Keratinocyte (primary cell): ENCODE results near the gene SLC22A14. TPM values are rescaled to one million over a fixed set of nuclear protein-coding genes. Genes with fewer than 3 reads are reported as not detected.

Experiments
- DNase-seq: peaks from one replicate; pipeline ENCODE4 v3.0.0-alpha.2; 2011; ENCODE audit warnings: low read depth, missing footprints, low spot score
- FAIRE-seq: peaks from 2 replicates; lab custom pipeline; 2011; peaks lifted over from hg19 to GRCh38; lab: Jason Lieb, UNC
- H2AFZ ChIP-seq: 2 replicates; pipeline ENCODE4 v1.6.0; 2012; ENCODE audit warnings: low read length, control low read depth, inconsistent platforms; ENCODE audit not compliant: control insufficient read depth
- H3K27ac ChIP-seq: 2 replicates; pipeline ENCODE4 v1.5.1; 2011; ENCODE audit warnings: low read length; ENCODE audit not compliant: control insufficient read depth, insufficient read depth
- H3K27me3 ChIP-seq: 3 replicates; pipeline ENCODE4 v1.6.0; 2011; ENCODE audit warnings: low read length; ENCODE audit not compliant: control insufficient read depth, insufficient read depth; ENCODE audit errors: extremely low read depth
- H3K36me3 ChIP-seq, 2 experiments: 2 replicates in 1 of 2; 3 replicates in 1 of 2; pipeline ENCODE4 v1.5.1; 2011; ENCODE audit warnings: low read length in 2 of 2, mild to moderate bottlenecking in 1 of 2; ENCODE audit not compliant: control insufficient read depth in 2 of 2, insufficient read depth in 2 of 2; ENCODE audit errors: extremely low read depth in 1 of 2
- H3K4me1 ChIP-seq: 3 replicates; pipeline ENCODE4 v1.5.1; 2011; ENCODE audit warnings: low read length; ENCODE audit not compliant: control insufficient read depth, insufficient read depth; ENCODE audit errors: extremely low read depth
- H3K4me2 ChIP-seq: 3 replicates; pipeline ENCODE4 v1.6.0; 2011; ENCODE audit warnings: low read depth, low read length; ENCODE audit not compliant: control insufficient read depth, insufficient read depth; ENCODE audit errors: extremely low read depth
- H3K4me3 ChIP-seq, 3 experiments: fragments of 200-600 bp in 1 of 3; sonication (generic) in 1 of 3; 2 replicates in 2 of 3; 3 replicates in 1 of 3; pipeline ENCODE4 v1.5.1; 2011 to 2016; ENCODE audit warnings: low read length in 3 of 3, mild to moderate bottlenecking in 3 of 3, control low read depth in 2 of 3, inconsistent platforms in 1 of 3, low read depth in 1 of 3, mixed read lengths in 1 of 3, mixed run types in 1 of 3, moderate library complexity in 1 of 3; ENCODE audit not compliant: control insufficient read depth in 2 of 3, insufficient read depth in 2 of 3; ENCODE audit errors: extremely low read depth in 1 of 3
- H3K79me2 ChIP-seq: 2 replicates; pipeline ENCODE4 v1.6.0; 2012; ENCODE audit warnings: low read length; ENCODE audit not compliant: control insufficient read depth, insufficient read depth
- H3K9ac ChIP-seq: 3 replicates; pipeline ENCODE4 v1.6.0; 2011; ENCODE audit warnings: low read length; ENCODE audit not compliant: control insufficient read depth, insufficient read depth; ENCODE audit errors: extremely low read depth
- H3K9me1 ChIP-seq: 3 replicates; pipeline ENCODE4 v1.6.0; 2011; ENCODE audit warnings: low read length; ENCODE audit not compliant: control insufficient read depth, insufficient read depth; ENCODE audit errors: extremely low read depth
- H3K9me3 ChIP-seq: 2 replicates; pipeline ENCODE4 v1.5.1; 2012; ENCODE audit warnings: low read depth, low read length; ENCODE audit not compliant: control insufficient read depth
- H4K20me1 ChIP-seq: 3 replicates; pipeline ENCODE4 v1.6.0; 2011; ENCODE audit warnings: low read length; ENCODE audit not compliant: control insufficient read depth, insufficient read depth; ENCODE audit errors: extremely low read depth
- CTCF ChIP-seq, 3 experiments: IDR thresholded peaks in 1 of 3; conservative IDR thresholded peaks in 1 of 3; optimal IDR thresholded peaks in 1 of 3; 2 replicates in 2 of 3; 3 replicates in 1 of 3; pipeline versions ENCODE3 to v1.5.1; 2011; ENCODE audit warnings: low read length in 3 of 3, mild to moderate bottlenecking in 3 of 3, moderate library complexity in 2 of 3, control low read depth in 1 of 3, inconsistent platforms in 1 of 3; ENCODE audit not compliant: insufficient read depth in 2 of 3; ENCODE audit errors: extremely low read depth in 1 of 3
- EZH2 ChIP-seq: IDR thresholded peaks from one replicate; pipeline ENCODE4 v1.6.1; 2012; ENCODE audit warnings: inconsistent platforms, mild to moderate bottlenecking, low read length, moderate library complexity
- dilution Hi-C: fragments of 300-500 bp; cut with MboI; formaldehyde crosslinking; loops from one replicate; pipeline ENCODE4 v1.7.0; 2020; ENCODE audit warnings: low sequenced_read_pairs; ENCODE audit not compliant: extremely low pct_ligation_motif_present
- polyA plus RNA-seq, 5 experiments: library from polyadenylated mRNA; depleted of rRNA in 3 of 5; stranded (reverse) in 3 of 5; stranded (forward) in 1 of 5; unstranded in 1 of 5; fragments of >200 nt; gene quantifications; 1 replicate in 1 of 5; 2 replicates in 3 of 5; 3 replicates in 1 of 5; pipeline versions ENCODE4 v1.2.1 to v1.2.3, GENCODE V29; 2011 to 2012; ENCODE audit warnings: missing spikeins in 2 of 5, low read depth in 1 of 5, low replicate concordance in 1 of 5

The SLC22A14 gene
- polyA plus RNA-seq, 1 donor (not counting 4 experiments of a cell fraction or from before 2014, with no cell fraction given) = 0.20 TPM

GRCh38 chr3:38297537-38297936 is 15.4 kb downstream of the SLC22A14 start:
- H2AFZ ChIP-seq = no peak overlapping the region
- no peak for DNase-seq
- no peaks in the 10 kb centered on the region for H3K9me1 ChIP-seq
- no peak overlapping the region for H3K27ac ChIP-seq
- no peak overlapping the region for H3K9ac ChIP-seq
- no peak for TF ChIP-seq EZH2
- TF ChIP-seq CTCF (optimal IDR thresholded peaks at IDR 0.05 in 1 of 3, IDR thresholded peaks at IDR 0.05 in 1 of 3, conservative IDR thresholded peaks at IDR 0.05 in 1 of 3; ENCODE audit: extremely low read depth in 1 of 3, insufficient read depth in 2 of 3, low read length in 3 of 3) = no peak
- no peaks in the 10 kb centered on the region for H3K9me3 ChIP-seq
- no peaks in the 10 kb centered on the region for H3K36me3 ChIP-seq
- dilution Hi-C loops = no loop called here
- FAIRE-seq = no peak
- H3K4me2 ChIP-seq = no peak overlapping the region
- no peak overlapping the region for H3K4me3 ChIP-seq
- no peaks in the 10 kb centered on the region for H4K20me1 ChIP-seq
- H3K27me3 ChIP-seq = no peaks in the 10 kb centered on the region
- no peaks in the 10 kb centered on the region for H3K4me1 ChIP-seq
- H3K79me2 ChIP-seq = no peaks in the 10 kb centered on the region

- no peak for DNase-seq
- Histone ChIP-seq H3K4me1 (no peaks in the 10 kb centered on the region), H3K4me2 (no peak overlapping the region), H3K36me3 (no peaks in the 10 kb centered on the region), H4K20me1 (no peaks in the 10 kb centered on the region), H3K27me3 (no peaks in the 10 kb centered on the region), H3K4me3 (no peak overlapping the region), H3K9me1 (no peaks in the 10 kb centered on the region), H3K79me2 (no peaks in the 10 kb centered on the region), H3K9ac (no peak overlapping the region), H3K9me3 (no peaks in the 10 kb centered on the region), H2AFZ (no peak overlapping the region), H3K27ac (no peak overlapping the region)
- dilution Hi-C loops = no loop called here
- no peak for TF ChIP-seq EZH2
- TF ChIP-seq CTCF (optimal IDR thresholded peaks at IDR 0.05 in 1 of 3, IDR thresholded peaks at IDR 0.05 in 1 of 3, conservative IDR thresholded peaks at IDR 0.05 in 1 of 3; ENCODE audit: extremely low read depth in 1 of 3, insufficient read depth in 2 of 3, low read length in 3 of 3) = peak in 2 of 3 experiments; percentile 43 to 51
- no peak for FAIRE-seq
Measured at GRCh38 chr3:38297947-38298711, 16.0 kb downstream of the SLC22A14 start.
